ENCODE measurements around the gene TBL1XR1.
"Not testable (repeated sequence)": the region's sequence is repeated elsewhere in the genome, so short reads cannot be mapped to it uniquely, and the experiment has no call there.

Gene TBL1XR1

GRCh38 chr3:177145381-177145780 lies 51.9 kb downstream of the TBL1XR1 start:
- DNase-seq (ENCODE audit: extremely low read depth, low read depth) = no peak
- H3K4me3 ChIP-seq (replicated peaks; ENCODE audit: low read depth, low read length) = no peak overlapping the region

GRCh38 chr3:177144922-177145321 lies 52.4 kb downstream of the TBL1XR1 start:
- TF ChIP-seq CTCF (IDR thresholded peaks at IDR 0.05; ENCODE audit: low read depth, low read length, missing control alignments) = no peak
- no peak overlapping the region for H3K4me3 ChIP-seq (replicated peaks; ENCODE audit: low read depth, low read length)
- DNase-seq (ENCODE audit: extremely low read depth, low read depth) = no peak

More at GRCh38 chr3:177145381-177145780, 51.9 kb downstream of the TBL1XR1 start:
- TF ChIP-seq CTCF (IDR thresholded peaks at IDR 0.05; ENCODE audit: low read depth, low read length, missing control alignments) = no peak

GRCh38 chr3:177141899-177142646 lies 55.2 kb downstream of the TBL1XR1 start:
- DNase-seq (ENCODE audit: extremely low read depth, low read depth) = no peak
- no peak overlapping the region for H3K4me3 ChIP-seq (replicated peaks; ENCODE audit: low read depth, low read length)
- TF ChIP-seq CTCF (IDR thresholded peaks at IDR 0.05; ENCODE audit: low read depth, low read length, missing control alignments) = no peak

GRCh38 chr3:177141471-177141870 lies 55.8 kb downstream of the TBL1XR1 start:
- no peak for TF ChIP-seq CTCF (IDR thresholded peaks at IDR 0.05; ENCODE audit: low read depth, low read length, missing control alignments)
- H3K4me3 ChIP-seq (replicated peaks; ENCODE audit: low read depth, low read length) = no peak overlapping the region
- DNase-seq (ENCODE audit: extremely low read depth, low read depth) = no peak

- not testable (repeated sequence) for DNase-seq (ENCODE audit: extremely low read depth, low read depth); H3K4me3 ChIP-seq (replicated peaks; ENCODE audit: low read depth, low read length)
These were observed 58.1 kb downstream of the TBL1XR1 start for GRCh38 chr3:177139220-177139619.

- DNase-seq (ENCODE audit: extremely low read depth, low read depth) = no peak
- no peak overlapping the region for H3K4me3 ChIP-seq (replicated peaks; ENCODE audit: low read depth, low read length)
- TF ChIP-seq CTCF (IDR thresholded peaks at IDR 0.05; ENCODE audit: low read depth, low read length, missing control alignments) = no peak
These were observed 59.2 kb downstream of the TBL1XR1 start for GRCh38 chr3:177137774-177138705.

GRCh38 chr3:177136741-177137140 lies 60.5 kb downstream of the TBL1XR1 start:
- no peak for TF ChIP-seq CTCF (IDR thresholded peaks at IDR 0.05; ENCODE audit: low read depth, low read length, missing control alignments)
- H3K4me3 ChIP-seq (replicated peaks; ENCODE audit: low read depth, low read length) = no peak overlapping the region
- no peak for DNase-seq (ENCODE audit: extremely low read depth, low read depth)
